HG03342 (cell line): ENCODE data around the gene CLEC4E.
A peak's percentile ranks its signal among the peaks of the same experiment; 100 is the strongest.
"Not testable (repeated sequence)": the region's sequence is repeated elsewhere in the genome, so short reads cannot be mapped to it uniquely, and the experiment has no call there.

Experiments
- ATAC-seq: cut with Tn5 transposase; IDR thresholded peaks from one replicate; pipeline ENCODE4 v1.9.1; 2021; ENCODE audit warnings: mild to moderate bottlenecking, moderate library complexity; ENCODE audit not compliant: unreplicated experiment

The CLEC4E gene, protein sequence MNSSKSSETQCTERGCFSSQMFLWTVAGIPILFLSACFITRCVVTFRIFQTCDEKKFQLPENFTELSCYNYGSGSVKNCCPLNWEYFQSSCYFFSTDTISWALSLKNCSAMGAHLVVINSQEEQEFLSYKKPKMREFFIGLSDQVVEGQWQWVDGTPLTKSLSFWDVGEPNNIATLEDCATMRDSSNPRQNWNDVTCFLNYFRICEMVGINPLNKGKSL

DNA sequence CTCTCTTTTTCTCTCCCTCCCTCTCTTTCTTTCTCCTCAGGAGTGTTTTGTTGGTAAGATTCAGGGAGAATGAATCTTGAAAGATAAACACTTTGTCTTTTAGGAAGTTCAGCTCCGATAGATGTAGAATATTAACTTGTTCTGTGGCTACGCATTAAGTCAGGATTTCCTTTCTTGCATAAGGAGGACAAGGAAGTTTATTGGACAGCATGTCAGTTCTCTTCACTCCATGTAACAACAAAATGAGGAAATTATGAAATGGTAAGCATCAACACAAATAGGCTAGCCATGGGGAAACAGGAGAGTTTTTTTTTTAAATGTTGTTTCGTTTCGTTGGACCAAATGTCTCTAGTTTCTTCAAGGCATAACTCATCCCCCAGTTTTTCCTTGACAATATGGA lies at the start of gene CLEC4E:
CLEC4E (minus strand) TSS at position 75 of the 400 bp plus-strand sequence. CDS start 108 bp downstream, outside the sequence.
- not testable (repeated sequence) for ATAC-seq

DNA sequence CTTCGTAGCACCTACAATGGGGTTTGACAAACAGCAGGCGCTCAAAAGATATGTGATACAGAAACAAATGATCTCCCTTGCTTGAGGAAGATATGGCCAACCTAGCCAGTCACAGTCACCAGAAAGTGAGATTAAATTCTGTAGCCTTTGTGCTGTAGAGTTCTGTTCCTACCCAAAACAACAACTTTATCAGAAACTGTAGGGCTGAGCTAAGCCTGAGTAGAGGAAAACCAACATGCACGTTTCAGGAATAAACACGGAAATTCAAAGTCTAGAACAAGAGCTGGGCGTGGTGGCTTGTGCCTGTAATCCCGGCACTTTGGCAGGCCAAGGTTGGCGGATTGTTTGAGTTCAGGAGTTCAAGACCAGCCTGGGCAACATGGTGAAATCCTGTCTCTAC lies 49.0 kb upstream of the CLEC4E start:
- no peak for ATAC-seq

DNA sequence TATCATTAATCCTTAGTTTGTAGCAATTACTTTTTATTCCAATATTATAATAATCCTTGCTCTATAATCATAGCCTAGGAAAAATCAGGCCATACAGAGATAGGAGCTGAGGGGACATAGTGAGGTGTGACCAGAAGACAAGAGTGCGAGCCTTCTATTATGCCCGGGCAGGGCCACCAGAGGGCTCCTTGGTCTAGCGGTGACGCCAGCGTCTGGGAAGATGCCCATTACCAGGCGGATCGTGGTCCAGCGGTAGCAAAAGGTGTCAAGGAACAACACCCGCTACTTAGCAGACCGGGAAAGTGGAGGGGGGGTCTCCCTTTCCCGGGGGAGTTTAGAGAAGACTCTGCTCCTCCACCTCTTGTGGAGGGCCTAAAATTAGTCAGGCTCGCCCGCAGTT lies 43.8 kb upstream of the CLEC4E start:
- ATAC-seq = not testable (repeated sequence)

DNA sequence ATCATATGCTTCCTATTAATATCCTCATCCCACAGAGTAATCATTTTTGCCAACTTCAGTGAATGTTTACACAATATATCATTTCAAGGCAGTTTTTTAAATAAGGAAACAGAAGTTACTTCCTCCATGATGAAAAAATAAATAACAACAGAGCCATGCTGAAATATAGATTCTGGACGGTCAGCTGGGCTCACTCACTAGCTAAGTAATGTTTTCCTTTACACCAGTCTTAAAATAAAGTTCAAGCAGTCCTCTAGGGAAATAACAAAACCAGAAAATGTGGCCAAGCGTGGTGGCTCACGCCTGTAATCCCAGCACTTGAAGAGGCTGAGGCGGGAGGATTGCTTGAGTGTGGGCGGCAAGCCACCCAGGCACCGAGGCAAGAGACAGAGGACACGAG lies 43.3 kb upstream of the CLEC4E start:
- ATAC-seq = no peak

DNA sequence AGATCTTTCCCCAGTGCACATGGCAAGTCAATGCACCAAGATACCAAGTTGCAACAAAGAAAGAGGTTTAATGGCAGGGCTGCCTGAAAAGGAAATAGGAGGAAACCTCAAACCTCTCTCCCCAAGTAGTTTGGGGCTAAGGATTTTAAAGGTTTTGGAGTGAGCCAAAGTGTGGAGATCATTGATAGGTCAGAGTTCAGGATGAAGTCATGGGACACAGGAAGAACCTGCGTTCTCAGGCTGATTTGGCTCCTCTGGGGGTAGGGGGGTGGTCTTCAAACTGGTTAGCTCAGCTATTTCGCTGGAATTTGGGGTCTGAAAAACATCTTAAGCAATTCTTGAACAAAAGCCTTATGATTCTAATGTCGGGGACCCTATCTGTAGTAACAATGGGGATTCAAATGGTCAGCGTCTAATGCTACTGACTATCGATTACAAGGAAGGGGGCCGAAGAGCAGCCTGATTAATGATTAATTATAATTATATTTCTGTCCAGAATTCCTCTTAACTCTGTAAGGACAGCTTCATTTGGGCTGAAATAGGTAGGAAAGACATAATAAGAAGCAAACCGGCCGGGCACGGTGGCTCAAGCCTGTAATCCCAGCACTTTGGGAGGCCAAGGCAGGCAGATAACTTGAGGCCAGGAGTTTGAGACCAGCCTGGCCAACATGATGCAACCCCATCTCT lies 40.5 kb upstream of the CLEC4E start:
- no peak for ATAC-seq

DNA sequence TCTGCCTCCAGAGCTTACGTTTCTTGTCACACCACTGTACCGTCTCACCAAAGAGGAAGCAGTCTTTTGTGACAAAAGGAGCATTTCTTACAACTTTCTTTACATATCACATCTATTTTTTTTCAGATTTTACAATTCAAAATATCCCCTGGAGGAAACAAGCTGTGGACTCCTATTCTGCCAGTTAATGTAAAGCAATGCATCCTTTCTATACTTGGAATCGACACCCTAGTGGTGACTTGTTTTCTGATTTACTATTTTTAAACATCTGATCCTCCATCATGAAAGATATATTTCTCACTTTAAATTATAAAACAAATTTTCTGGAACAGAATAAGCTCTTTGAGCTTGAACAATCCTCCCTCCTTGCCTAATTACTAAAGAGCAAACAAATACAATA lies 37.2 kb upstream of the CLEC4E start:
- no peak for ATAC-seq

DNA sequence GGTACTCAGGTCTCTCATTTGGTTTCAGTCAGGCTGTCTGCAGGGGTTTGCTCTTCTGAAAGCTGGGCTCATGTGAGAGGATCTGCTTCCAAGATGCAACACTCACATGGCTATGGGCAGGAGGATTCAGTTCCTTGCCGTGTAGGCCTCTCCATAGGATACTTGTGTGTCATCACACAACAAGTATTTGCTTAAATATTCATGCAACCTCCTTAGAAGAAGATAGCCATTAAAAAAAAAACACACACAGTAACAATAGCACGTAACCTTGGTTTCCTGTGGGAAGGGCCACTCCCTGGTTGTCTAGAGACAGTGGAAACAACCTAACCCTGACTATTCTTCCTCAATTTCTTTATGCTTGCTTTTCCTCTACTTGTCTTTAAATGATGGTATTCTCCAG lies 31.8 kb upstream of the CLEC4E start:
- no peak for ATAC-seq

DNA sequence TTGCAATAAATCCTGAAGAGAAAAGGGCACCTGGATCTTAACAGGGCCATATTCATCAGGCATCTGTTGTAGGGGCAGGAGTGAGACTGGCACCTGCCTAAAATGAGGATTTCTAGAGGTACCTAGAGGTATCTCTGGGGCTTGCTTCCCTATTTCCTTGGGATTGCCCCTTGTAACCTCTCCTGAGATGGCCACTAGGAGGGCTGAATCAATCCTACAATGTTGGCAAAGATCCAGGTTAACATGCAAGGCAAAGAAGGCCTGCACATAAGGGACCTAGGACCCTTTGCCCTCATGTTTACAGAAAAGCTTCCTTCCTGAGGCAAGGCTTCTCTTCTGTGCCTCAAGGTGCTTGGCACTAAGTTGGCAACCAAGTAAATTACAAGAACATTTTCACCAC lies 25.8 kb upstream of the CLEC4E start:
- ATAC-seq = no peak

DNA sequence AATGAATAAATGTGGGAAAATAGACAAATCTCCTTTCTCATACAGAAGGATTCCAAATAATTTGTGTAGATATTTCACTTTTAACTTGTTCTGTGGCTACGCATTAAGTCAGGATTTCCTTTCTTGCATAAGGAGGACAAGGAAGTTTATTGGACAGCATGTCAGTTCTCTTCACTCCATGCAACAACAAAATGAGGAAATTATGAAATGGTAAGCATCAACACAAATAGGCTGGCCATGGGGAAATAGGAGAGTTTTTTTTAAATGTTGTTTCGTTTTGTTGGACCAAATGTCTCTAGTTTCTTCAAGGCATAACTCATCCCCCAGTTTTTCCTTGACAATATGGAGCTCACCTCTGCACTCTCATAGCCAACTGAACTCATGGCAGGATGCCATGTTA lies 25.3 kb upstream of the CLEC4E start:
- not testable (repeated sequence) for ATAC-seq

DNA sequence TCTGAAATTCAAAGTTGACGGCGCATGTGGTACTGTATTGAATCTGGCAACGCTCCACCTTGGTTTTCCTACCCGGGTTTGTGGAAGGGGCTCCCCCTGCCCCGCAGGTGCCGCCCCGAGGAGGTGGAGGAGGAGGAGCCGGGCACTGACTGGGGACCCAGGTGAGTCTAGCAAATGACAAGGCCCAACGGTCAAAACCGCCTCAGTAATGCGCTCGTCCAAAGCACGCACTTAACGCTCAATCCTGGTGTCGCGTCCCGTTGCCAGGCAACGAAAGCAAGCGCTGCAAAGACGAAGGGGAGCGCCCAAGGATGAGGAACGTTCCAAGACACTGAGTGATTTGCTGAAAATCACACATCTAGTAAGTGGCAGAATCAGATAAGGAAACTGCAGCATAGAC lies 24.0 kb upstream of the CLEC4E start:
- no peak for ATAC-seq

DNA sequence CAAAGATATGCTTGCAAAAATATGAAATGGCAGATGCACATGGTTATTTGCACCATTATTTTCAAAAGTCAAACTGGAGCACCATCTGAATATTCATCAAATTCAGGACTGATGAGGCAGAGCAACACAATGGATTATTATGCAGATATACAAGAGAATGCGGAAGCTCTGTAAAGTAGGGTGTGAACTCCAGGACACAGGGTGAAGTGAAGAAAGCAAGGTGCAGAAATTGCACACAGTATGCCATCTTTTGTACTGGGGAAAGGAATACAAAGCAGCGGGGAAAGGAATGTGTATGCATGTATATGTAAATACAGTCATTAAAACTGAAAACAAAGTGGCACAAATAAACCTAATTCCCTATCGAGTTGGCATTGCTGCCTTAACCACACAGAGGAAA lies 22.7 kb upstream of the CLEC4E start:
- no peak for ATAC-seq

DNA sequence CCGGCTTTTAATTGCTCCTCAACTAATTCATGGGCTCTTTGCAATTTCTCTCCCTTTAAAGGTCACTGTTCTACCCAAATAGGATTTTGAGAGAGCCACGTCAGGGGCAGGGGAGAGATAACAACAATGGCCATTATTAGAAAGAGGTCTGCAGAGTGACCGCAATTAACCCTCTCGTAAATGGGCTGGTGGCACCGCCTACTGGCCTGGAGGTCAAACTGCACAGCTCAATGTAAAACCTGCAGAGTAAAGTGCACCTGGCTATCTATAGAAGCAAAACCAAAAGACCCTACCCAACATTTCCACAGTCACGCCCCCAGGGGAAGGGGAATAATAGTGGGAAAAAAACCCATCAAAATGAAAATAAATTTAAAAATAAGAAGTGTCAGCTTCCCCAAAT lies 21.6 kb upstream of the CLEC4E start:
- no peak for ATAC-seq

DNA sequence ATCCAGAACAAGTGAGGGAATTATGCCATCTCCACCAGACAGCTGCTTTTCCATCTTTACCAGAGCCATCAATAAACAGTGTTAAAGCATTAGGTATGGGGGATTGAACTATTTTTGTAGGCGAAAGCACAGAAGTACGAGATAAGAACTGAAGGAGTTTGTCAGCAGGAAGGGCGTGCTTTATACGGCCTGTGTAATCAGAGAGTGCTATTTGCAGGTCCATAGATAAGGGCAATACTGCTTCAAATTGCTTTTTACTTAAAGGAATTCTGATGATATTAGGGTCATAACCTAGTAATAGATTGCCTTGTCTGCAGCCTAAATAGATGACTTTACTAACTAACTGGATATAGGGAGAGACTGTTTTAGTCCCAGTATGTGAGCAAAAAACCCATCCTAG lies 20.3 kb upstream of the CLEC4E start:
- ATAC-seq = no peak

DNA sequence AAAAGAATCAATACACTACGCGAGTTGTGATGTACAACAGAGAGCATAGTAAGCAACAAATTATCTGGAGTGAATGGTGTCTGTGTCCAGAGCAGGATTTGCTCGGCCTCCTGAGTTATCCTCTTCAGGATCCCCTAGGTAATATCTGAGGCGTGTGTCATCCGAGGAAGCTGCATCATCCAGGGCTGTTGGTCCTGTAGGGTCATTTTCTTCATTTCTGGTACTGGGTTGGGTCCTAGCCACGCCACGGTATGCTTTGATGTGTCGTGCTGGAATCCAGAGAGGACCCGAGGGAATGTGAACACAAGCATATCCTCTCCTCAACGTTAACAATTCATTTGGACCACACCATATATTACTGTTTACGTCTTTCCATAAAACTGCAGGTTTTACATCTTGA lies 19.0 kb upstream of the CLEC4E start:
- no peak for ATAC-seq

DNA sequence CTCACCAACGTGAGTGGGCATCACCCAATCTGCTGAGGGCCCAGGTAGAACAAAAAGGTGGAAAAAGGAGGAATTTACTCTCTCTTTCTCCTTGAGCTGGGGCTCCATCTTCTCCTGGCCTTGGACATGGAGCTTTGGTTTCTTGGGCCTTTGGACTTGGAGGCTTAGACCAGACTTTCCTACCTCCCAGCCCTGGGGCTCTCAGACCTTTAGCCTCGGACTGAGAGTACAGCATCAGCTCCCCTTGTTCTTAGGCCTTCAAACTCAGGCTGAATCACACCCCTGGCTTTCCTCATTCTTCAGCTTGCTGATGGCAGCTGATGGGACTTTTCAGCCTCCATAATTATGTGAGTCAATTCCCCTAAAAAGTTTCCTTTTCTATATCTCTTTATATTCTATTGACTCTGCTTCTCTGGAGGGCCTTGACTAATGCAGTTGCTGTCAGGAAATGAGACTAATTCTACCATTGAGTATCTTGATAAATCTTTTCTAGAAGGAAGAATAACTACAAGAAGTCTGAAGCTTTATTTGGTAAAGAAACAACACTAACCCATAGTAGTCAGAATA lies 15.9 kb upstream of the CLEC4E start:
- no peak for ATAC-seq

DNA sequence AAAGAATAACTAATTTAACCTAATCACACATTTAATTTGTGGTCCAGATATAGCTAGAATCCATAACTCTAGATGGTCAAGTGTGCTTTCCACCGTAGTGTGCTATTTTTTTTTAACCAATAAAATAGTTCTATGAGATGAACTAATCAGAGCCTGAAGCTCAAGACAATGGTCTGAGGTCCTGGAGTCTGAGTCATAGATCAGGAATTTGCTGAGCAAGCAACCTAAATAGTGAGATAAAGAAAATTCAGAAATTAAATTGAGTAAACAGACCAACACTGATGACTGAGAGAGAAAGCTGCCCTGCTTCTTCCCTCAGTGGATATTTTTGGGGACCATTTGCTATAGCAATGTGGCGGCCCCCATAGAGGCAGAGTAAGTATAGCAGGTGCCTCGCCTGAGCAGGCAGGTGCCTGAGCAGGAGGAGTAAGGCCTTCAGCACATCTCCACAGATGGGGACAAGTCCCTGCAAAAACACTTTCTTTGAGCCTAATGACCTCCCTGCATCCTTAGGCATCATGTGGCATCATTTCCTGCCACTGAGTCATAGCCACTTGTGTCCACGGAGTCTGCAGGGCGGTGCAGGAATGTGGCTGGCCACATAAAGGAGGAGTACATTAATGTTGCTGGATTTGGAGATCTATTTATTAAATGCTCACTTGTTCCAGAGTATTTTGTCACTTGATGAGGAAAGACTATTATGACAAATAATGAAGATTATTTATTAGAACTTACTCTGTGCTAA lies 13.9 kb upstream of the CLEC4E start:
- no peak for ATAC-seq

DNA sequence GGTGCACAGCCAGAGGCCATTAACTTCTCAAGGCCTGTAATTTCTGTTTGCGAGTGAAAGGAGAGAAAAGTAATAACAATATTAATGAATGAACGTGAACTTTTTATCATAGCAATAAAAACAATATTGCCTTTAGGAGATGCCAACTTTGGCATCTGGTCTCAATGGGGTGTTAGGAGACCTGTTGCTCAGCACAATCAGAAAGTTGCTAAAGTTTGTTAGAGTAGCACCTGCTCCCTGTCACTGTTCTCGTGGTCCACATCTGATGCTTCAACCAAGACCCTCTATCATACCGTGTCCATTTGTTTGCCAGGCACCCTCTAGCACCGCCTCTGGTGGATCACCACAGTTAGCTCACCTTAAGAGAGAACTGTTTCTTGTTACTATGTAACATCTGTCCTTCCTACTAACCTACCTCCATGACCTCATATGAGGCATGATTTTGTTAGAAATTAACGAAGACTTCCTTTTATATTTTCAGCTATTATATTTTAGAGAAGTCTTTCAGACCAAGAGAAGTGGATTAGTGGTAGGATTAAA lies 12.5 kb upstream of the CLEC4E start:
- no peak for ATAC-seq

DNA sequence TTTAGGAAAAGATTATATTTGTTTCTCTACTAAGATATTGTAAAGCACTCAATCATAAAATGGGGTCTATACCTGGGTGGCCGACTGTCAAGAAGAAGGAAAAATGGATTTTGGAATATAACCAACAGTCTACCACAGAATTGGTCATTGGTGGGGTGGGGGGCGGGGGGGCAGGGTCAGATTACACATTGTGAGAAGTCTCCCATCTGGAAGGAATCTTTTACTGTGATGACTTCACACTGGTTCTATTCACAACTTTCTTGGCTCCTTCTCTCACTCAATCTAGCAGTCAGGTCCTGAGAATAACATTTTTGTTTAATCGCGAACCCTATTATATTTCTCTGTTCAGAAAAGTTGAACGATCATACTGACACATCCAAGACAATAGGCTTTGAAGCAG lies 8.7 kb upstream of the CLEC4E start:
- no peak for ATAC-seq

DNA sequence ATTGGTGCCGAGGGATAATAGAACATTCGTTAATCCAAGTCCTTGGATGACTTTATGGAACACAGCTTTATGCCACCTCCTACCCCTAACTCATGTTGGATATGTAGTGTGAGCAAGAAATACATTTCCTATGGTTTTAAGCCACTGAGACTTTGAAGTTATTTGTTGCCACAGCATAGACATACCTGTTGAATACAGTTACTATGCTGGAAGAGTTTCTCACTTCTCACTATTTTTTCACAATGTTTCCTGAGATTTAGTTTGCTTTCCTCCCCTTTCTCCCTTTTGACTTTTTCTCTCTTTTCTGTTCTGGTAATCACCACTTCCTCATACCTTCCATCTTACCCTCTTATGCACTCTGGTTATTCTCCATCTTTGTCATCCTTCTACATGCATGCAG lies 7.5 kb upstream of the CLEC4E start:
- ATAC-seq = no peak

DNA sequence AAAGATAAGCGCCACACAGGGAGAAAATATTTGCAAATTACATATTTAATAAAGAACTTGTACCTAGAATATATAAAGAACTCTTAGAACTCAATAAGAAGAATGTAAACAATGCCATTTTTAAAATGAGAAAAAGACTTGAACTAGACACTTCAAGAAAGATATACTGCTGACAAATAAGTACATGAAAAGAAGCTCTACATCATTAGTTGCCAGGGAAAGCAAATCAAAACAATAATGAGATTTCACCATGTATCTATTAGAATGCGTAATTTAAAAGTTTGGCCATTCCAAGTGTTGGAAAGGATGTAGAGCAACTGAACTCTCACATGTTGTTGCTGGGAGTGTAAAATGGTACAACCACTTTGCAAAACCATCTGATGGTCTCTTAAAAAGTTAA lies 6.9 kb upstream of the CLEC4E start:
- no peak for ATAC-seq

DNA sequence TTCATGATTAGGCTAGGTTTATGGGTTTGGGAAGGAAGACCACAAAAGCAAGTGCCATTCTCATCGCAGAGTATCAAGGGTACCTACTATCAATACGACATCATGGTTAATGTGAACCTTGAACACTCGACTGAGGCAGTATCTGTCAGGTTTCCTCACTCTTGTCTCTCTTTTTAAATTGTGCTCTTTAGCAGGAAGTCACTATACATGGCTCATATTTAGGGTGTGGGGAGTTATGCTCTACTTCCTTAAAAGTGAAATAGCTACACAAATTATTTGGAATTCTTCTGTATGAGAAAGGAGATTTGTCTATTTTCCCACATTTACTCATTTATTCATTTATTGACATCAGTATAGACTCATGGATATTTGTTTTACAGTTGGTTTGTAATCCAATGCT lies 5.9 kb upstream of the CLEC4E start:
- no peak for ATAC-seq

DNA sequence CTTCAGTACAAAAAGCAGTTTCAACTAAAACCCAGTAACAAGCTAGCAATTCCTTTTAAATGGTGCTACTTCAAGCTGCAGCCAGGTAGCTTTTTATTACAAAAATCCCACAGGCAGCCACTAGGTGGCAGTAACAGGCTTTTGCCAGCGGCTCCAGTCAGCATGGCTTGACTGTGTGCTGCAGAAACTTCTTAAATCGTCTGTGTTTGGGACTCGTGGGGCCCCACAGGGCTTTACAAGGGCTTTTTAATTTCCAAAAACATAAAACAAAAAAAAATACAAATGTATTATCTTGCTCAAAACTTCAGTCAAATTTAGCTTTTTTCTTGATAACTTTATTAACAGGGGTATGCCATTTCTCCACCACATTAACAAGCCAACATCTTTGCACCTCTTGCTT lies 3.6 kb upstream of the CLEC4E start:
- ATAC-seq = peak; percentile 74
